Dedifferentiated amniotic fluid mesenchymal stem cell (primary cell): ENCODE measurements around the gene GRID1.

Experiments used
- DNase-seq: peaks from one replicate; pipeline ENCODE4 v3.0.0-alpha.2; 2016; ENCODE audit errors: extremely low spot score

GRID1 gene

GRCh38 chr10:86063341-86063740, 303.3 kb downstream of the GRID1 start:
- no peak for DNase-seq

DNA sequence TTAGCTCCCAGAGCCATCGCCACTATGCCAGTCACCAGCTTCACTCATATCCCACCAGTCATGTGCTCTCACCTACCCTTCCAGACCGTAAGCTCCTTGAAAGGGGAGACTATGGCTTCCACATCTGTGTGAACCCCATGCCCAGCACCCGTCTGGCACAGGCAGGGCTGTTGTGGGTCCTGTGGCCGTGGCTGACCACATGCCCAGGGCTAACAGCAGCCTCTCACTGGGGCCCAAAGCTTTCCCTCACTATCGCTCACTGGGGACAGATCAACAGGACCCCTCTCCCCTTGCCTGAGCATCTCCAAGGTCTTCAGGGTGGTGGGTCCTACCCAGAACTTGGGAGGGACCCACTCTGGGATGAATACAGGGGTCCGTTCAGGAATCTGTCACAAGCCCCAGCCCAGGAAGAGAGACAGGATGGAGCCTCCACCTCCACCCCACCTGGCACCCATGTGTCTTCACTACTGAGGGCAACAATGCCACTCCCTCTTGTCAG, 303.9 kb downstream of the GRID1 start:
- no peak for DNase-seq

GRCh38 chr10:86062198-86062550, 304.4 kb downstream of the GRID1 start:
- no peak for DNase-seq

- no peak for DNase-seq
These were observed 305.1 kb downstream of the GRID1 start for GRCh38 chr10:86061278-86062197.

- DNase-seq, result no peak
These were observed 306.0 kb downstream of the GRID1 start for GRCh38 chr10:86060386-86061277.

- DNase-seq, result no peak
These were observed 306.7 kb downstream of the GRID1 start for GRCh38 chr10:86059892-86060291.

DNA sequence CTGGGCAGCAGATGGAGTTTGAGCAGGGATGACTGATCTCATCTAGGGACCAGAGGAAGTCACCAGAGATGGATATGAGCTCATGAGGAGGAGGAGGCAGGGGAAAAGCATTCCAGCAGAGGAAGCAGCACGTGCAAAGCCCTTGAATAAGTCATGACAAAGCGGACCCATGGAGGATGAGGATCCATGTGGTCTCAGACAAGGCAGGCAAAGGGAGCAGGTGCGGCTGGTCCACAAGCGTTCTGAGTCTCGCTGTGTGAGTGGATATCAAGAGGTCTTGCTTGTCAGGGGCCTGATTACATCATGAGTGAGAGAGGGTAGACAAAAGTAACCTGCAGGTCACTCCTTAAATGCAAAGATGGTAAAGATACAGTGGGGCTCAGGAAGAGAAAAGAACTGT, 307.6 kb downstream of the GRID1 start:
- no peak for DNase-seq

DNA sequence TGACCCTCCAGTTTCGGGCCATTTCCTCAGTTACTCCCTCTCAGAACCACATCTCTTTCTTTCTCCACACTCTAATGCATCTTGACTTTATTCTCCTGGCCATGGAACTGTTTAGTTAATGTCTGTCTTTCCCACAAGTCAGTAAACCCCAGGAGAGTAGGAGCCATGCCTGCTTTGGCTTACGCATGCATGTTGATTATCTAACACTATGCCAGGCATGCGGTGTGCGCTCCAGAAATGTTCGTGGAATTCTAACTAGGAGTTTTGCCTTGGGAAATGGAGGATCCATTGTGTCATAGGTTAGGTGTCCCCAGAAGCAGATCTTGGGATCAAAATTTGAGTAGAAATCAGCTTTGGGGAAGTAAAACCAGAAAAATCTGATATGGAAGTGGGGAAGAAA, 308.9 kb downstream of the GRID1 start:
- DNase-seq, result no peak

DNA sequence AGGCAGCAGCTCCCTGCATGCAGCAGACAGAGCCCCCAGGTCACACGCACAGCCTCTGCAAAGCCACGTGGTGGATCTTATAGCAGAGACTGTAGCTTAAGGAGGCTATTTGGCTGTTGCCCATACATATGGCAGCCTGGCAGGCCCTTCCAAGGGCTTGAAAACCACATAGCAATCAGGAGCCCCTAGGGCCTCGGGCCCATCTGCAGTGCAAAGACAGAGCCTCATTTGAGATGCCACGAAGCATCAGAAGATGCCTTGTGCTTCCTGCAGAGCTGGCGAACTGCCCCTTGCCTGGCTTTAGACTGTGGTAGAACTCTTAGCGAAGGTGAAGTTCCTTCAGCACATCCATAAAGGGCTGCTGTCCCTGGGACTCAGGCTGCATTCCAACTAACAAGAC, 309.9 kb downstream of the GRID1 start:
- no peak for DNase-seq

DNA sequence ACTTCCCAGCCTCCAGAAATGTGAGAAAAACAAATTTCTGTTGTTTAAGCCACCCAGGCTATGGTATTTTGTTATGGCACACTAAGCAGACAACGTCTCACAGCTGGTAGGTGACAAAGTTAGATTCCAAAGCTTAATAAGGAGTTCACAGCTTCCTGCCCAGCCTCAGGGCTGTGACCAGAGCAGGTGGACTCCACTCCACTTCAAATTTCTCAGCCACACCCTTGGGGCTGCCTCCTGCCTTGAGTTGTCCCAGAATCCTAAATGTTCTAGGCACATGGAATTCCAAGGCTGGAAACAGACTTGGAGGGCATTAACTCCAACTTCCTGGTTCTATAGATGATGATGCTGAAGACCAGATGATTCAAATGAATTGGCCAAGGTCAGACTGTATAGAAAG, 310.7 kb downstream of the GRID1 start:
- DNase-seq, result no peak

- DNase-seq, result no peak
These were observed 312.9 kb downstream of the GRID1 start for GRCh38 chr10:86053675-86054074.

DNA sequence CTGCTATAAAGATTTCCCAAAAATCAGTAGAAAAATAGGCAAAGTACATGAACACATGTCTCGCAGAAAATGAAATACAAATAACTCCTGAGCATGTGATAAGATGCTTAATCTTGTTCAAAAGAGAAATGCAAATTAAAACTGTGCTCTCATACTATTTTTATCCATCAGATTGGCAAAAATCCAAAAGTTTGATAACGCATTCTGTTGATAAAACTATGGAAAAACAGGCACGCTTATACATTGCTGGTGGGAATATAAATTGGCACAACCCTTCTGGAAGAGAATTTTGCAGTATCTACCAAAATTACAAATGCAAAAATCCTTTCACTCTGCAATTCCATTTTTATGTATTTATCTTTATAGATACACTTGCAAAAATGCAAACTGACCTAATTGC, 315.0 kb downstream of the GRID1 start:
- DNase-seq, result no peak

DNA sequence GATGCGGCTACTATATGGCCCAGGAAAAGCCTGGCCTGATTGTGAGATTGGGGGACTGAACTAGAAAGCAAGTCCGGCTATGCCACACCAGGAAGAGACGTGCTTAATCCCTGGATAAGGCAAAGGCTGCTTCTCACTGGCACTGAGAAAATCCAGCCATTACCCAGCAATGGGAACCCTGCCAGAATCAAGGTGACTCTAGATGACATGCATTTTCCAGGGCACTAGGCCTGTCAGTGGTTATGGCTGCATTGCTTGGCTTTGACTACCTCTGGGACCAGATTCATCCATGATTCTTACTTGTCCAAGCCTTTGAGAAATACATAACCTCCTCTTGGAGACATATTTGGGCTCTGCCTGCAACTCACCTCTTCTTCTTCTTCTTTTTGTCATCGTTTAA, 317.2 kb downstream of the GRID1 start:
- DNase-seq, result no peak

- no peak for DNase-seq
These were observed 317.6 kb downstream of the GRID1 start for GRCh38 chr10:86048973-86049372.

- no peak for DNase-seq
These were observed 318.0 kb downstream of the GRID1 start for GRCh38 chr10:86048571-86048970.

- no peak for DNase-seq
These were observed 319.0 kb downstream of the GRID1 start for GRCh38 chr10:86047588-86047987.

GRCh38 chr10:86046845-86047460, 319.6 kb downstream of the GRID1 start:
- no peak for DNase-seq

DNA sequence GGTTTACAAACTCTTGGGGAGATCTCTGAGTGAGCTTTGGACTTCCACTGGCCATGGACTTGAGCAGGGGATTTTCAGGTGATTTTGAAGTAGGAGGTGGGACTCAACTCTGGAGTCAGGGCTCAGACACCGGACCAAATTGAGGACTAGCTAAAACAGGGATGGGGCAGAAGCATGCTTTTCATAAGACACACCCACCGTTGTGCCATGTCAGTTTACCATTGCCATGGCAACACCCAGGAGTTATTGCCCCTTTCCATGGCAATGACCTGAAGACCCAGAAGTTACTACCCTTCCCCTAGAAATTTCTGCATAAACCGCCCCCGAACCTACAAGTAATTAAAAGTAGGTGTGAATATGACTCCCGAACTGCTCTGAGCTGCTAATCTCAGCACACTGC, 320.7 kb downstream of the GRID1 start:
- DNase-seq, result no peak

- DNase-seq, result no peak
These were observed 322.6 kb downstream of the GRID1 start for GRCh38 chr10:86044029-86044428.

GRCh38 chr10:86043236-86043635, 323.4 kb downstream of the GRID1 start:
- DNase-seq, result no peak

GRCh38 chr10:86042161-86042560, 324.4 kb downstream of the GRID1 start:
- DNase-seq, result no peak

DNA sequence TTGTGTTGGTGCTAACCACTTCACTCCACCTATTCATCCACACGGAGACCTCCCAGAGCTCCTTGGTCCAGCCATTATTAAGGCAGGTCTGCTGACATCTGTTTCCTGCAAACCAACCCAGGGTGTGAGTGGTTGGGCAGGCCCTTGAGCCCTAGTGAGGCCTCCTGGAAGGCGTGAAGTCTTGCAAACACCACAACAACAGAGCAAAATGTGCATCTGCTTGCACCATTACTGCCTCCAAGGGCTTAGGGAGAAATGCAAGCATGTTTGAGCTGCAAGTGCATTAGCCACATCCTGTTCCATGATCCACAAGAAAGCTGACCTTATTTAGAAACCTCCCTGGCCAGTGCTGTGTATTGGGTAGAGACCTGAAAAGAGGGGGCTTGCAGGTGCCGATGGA, 325.5 kb downstream of the GRID1 start:
- no peak for DNase-seq
